ENCODE results near the gene SLC11A1.

GRCh38 chr2:218383892-218384519 is 1.9 kb downstream of the SLC11A1 start:
- TF ChIP-seq CTCF (optimal IDR thresholded peaks at IDR 0.05 in 1 of 3, IDR thresholded peaks at IDR 0.05 in 1 of 3, conservative IDR thresholded peaks at IDR 0.05 in 1 of 3; ENCODE audit: extremely low read depth in 1 of 3, insufficient read depth in 2 of 3, low read length in 3 of 3) (no peak), EZH2 (IDR thresholded peaks at IDR 0.05; ENCODE audit: low read length) (no peak)

All from keratinocyte (primary cell).